ENCODE results near the gene ANXA2.
"Not testable (repeated sequence)": the region's sequence is repeated elsewhere in the genome, so short reads cannot be mapped to it uniquely, and the experiment has no call there.

Gene ANXA2

DNA sequence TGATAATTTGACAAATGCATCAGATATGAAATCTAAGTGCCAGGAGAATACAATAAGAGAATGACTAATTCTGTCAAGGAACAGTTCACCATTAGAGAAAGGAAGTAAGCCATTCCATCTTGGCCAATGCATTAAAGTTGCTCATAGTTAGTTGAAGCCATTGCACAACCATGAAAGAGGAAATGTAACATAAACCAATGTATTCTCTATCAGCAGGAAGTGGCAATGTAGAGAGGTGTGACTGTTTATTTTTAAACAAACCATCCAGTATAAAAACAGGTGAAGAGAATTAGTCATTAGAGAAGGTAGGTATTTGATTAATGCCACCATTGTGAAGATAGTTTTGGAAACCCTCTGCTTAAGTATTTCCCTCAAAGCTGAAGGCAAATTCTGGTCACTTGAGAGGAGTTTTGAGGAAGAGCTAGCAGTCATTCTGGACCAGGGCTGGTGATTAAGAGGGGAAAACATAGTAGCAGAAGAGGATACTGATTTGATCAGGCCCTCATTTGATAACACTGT, 10.7 kb upstream of the ANXA2 start:
- no peak for DNase-seq

DNA sequence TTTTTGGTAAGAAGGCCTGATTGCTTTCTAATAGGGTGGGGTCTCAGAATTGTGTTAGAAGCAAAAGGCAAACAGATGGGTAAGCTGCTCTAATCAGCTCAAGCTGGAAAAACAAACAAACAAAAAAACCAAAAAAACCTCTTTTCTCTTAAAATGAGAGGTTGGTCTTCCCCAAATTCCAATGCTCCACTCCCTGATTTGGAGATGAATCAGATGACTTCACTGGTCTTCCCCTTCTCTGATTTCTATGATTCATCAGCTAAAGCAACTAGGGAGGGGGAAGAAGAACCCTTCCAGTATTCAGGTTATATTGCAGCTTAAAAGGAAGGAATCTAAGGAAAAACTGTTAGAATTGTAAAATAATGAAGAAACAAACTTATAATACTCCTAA, 9.6 kb upstream of the ANXA2 start:
- no peak for DNase-seq

DNA sequence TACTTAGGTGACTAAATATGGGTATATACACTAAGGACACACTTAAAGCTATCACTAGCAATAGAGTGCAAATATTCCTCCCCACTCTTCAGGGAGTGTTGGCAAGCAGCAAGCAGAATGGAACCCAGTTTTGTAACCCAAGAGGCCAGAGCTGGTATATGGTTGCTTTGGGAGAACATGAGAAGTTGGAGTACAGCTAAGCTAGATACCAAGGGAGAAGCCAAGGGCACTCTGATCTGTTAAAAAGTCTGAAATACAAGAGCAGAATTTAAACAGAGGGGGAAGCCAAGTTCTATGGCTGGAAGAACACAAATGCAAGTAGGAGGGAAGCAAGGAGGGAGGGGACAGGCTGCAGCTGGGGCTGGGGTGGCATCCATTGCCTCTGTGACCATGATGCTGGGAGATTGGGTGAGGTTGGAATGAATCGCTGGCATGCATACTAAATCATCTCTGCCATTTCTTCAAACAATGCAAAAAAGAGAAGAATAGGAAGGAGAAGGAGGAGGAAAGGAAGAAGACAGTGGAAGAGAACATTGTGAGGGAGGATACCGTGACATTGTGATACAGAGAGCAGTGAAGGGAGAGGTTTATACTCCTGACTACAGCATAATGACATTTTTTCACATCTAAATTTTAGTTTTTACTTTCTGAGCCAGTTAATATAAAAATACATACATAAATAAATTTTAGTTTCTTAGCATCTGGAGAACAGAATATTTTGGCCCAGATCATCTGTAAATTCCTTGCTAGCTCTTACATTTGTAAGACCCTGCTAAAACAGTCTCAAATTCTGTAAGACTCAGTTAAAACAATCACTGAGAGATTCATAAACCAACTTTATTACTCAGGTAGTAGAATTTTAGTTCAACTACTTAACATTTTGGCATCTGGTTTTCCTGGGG, 9.0 kb upstream of the ANXA2 start:
- no peak for DNase-seq

DNA sequence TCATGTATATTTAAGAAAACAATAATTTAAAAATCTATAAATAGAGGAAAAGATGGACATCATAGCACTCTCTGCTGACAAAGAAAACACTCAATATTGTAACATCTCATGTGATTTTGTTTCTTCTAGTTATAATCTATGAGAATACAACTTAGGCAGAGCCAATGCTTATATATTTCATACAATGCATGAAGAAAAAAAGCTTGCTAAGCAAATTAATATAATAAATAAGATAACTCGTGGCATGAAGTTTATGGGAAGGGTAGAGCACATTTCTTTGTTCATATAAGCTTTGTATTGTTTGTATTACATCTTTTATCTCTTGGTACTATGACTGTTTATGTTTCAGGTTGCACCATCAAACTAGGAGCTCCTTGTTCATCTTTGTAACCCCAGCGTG, 7.6 kb upstream of the ANXA2 start:
- no peak for DNase-seq

DNA sequence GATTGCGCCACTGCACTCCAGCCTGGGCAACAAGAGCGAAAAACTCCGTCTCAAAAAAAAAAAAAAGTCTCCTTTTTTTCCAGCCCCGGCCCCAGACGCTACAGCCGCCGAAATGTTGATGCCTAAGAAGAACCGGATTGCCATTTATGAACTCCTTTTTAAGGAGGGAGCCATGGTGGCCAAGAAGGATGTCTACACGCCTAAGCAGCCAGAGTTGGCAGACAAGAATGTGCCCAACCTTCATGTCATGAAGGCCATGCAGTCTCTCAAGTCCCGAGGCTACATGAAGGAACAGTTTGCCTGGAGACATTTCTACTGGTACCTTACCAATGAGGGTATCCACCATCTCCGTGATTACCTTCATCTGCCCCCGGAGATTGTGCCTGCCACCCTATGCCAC, 6.6 kb upstream of the ANXA2 start:
- DNase-seq: not testable (repeated sequence)

DNA sequence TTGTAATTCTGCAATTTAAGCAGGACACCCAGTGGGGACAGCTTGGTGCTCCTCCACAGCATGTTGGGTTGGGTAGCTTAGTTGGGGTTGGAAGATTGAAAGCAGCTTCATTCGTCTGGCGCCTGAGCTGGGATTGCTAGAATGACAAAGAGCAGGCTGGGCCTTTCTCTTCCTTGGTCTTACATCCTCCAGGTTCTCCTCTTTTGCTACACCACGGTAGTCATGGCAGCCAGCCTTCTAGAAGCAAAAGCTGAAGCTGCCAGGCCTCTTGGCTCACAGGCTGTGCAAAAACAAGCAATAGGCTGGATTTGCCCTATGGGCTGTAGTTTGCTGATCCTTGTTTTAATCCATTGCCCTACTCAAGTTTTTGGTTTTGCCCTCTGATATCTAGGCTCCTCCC, 3.2 kb upstream of the ANXA2 start:
- no peak for DNase-seq

DNA sequence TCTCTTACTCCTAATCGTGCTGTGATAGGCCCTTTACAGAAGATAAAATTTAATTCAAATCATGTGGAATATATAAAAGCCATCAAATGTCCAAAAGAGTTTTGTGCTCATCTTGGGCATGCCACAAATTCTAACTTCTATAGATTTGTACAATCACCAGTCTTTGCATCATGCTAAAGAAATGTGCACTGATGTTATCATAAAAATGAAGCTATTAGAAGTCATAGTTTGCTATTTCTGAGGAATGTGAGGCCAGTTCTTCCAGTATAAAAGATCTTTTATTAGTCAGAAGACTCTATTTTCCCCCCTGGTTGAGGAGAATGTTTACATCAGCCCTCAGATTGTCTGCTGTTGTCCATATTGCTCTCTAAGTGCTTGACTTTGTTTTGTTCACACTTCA, 2.1 kb upstream of the ANXA2 start:
- DNase-seq: no peak

DNA sequence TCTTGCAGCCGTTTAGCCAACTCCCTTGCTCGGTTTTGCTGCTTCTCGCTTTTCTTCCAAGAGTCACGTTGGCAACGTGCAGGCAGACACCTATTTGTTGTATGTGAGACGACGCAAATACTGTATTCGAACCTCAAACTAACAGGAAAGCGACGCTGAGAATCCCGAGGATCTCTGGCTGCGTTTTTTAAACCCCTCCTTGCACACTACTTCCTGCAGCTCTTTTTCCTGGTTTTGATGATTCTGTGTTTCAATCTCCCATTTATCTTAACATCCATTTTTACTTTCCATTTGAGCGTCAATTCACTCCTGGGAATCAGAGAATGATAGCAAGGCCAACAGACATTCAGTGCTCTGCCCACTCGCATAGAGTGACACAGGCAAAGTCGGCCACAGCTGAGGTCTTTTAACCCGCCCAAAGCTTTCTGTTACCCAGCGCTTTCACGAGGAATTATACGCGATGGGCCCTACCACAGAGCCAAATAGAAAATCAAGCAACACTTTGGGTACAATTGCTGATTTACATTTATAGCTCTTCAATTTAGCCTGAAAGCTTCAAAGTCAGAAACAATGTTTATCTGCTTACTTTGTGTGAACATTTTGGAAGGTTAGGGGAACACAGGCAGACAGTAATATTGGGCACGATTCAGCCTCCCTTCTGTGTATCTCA, 1.6 kb upstream of the ANXA2 start:
- no peak for DNase-seq

DNA sequence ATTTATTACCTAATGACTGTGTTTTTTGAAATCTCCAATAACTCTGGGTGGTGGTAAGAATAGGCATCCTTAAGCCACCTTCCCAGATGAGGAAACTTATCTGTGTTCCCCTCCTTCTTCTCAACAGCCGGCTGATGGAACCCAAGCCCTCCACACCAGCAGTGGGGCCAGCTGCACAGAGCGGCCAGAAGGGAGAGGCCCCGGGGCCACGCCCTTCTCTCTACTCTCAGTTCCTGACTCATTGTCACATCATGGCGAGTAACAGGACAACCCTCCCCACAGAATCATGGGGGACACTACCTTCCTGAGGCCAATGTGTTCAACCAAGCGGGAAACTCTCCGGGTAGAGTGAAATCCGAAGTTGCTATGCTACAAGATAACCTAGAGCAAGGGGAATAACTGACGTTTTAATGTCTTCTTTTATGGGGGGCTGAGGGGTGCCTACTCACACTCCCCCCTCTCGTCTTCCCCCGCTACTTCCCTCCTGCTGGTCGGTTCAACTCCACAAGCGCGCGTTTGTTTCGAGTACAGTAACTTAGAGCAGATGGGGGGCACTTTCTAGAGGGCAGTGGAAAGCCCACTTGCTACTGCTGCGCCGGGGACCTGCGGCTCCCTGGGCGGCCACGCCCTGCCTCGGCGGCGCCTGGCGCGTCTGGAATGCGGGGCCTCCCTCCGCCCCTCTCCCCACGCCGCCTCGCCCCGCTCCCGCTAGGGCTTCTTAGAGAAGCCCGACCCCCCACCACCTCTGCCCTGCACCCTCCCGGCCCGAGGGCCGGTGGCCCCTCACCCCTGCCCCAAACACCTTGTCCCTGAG, 621 bp downstream of the ANXA2 start:
- peak; percentile 12 to 21 for DNase-seq

DNA sequence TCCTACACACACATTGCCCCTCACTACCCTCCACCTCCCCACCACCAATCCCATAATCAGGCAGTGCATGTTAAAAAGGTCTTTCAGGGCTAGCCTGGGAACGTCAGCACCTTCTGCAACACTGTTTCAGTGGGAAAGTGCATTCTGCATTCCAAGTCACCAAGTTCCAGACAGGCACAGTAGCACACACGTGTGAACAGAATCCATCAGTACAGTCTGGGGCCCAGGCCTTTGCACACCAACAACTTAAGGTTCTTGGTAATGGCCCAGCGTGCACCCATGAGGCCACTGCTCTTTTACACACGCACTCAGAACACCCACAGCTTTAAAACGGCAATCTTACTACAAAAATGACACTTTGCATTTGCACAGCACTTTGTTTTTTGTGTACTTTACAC, 1.2 kb downstream of the ANXA2 start:
- DNase-seq: no peak

DNA sequence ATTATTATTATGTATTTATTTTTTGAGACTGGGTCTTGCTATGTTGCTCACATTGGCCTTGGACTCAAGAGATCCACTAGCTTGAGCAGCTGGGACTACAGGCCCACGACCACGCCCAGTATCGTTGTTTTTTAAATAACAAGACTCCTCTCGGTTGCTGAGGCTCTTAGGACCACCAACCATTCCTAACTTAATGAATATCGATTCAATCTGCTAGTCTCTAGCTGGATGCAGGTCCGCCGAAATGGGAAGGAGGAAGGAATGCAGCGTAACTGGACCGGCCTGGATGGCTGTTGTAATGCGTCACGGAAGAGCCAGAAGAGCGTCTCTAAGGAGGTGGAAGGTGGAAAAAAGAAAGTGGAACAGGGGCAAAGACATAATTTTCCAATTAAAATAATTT, 1.7 kb downstream of the ANXA2 start:
- no peak for DNase-seq

DNA sequence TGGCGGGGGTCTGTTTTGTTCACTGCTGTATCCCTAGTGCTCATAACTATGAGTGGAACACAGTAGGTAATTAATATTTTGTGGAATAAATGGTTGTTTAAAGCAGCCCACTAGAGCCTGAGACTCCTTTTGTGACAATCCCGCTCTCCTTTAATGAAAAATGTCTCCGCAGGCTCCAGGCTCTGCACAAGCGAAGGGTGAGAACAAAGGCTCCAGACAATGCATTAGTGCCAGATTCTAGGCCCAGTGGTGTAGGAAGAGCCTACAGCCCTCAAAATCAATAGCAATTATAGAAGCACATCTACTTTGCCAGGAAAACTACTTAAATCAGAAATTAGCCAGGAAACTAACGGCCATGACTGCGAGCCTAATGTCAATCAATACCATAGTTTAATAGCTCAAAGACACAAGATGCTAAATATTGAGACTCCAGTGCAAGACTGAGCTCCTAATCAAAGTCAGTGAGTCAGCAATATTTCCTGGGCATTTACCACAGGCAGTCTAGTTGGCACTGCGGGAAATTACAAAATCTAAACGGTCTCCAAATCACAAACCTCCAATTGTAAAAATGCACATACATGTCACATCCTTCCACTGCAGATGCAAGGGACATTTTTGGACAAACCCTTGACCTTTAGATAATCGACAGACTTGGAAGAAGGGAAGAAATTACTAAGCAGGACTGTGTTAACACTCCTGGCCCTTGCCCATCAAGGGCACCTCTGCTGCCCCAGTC, 2.3 kb downstream of the ANXA2 start:
- no peak for DNase-seq

DNA sequence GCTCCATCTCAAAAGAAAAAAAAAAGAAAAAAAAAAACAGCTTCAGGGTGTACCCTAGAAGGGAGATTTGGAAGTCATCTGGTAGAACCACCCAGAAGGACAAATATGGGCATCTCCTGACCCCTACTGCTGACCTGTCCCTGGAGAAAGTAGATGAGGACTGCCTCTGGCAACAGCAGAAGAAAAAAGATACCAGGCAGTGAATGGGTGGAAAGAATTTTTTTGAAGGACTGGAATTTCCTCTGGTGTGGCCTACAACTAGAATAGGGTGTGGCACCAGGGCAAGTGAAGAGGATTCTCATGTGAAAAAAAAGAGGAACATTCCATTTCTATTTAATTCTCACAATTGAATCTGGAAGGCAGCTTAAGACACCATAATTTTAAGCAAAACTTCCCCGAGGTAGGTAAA, 3.1 kb downstream of the ANXA2 start:
- DNase-seq: no peak

DNA sequence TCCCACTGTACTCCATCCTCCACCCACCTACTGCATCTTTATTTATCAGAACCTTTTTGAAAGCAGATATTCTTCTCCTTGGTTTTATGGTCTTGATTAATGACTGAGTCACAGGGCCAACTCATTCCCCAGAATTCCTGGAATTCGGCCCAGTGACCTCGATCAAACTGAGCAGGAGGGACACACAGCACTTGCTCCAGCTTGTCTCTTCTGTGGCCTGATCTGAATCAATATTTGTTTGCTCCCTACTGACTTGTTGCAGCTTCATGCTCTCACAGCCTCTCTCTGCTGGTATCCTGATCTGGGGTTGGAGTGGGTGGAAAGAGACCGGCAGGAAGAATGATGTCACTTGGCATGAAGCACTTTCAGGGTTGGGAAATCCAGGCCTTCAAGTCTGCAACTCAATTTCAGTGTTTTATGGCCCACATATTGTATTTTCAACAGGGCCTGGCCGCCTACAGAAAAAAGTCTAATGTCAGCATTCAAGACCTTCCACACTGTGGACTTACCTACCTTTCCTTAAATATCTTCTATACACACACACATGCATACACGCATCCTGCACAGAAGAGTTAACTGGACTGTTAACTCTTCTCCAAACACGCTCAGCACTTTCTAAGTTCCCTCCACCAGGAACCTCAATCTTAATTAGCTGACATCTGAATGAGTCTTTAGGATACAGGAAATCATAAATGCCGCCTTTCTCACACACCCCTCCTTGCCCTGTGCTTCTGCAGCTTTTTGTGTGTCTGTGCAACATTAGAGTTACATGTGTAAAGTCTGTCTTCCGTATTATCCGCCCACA, 4.6 kb downstream of the ANXA2 start:
- DNase-seq: no peak

DNA sequence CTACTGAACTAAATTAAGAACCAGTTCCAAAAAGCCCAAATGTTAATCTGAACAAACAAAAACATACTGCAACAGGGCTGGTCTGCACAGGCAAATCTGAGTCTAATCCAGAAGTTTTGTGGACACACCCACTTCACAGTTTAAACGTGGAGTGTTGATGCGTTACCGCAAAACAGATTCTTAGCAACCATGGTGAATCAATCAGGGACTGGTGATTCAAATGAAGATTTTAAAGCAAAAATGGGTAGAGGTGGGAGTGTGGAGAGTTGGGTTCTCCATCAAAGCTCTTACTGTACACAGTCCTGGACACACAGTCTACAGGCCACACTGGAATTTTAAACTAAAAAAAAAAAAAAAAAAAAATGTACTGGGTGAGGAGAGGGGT, 5.2 kb downstream of the ANXA2 start:
- DNase-seq: no peak

DNA sequence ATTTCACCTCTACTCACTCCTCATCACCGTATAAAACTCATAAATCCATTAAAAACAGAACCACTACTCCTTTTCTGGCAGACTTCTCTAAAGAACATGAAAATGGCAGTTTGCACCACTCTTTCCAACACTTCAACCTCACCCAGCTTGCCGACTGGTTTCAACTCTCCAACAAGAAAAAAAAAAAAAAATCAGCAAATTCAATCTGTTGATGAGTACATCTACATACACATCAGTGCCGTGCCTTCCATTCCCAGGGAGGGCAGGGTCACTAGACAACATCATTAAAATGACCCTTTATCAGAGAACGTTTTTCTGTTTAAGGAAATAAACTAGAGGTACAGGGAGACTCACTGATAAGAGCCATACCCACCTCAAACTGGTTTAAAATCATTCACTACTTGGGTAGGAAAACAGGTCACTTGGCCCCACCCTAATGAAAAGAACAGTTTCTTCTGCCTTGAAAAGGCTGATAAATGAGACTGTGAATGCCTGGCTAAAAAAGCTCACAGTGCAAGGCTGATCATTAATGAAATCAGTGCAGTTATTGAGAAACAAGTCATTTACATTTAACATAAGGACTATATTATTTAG, 6.0 kb downstream of the ANXA2 start:
- DNase-seq: no peak

DNA sequence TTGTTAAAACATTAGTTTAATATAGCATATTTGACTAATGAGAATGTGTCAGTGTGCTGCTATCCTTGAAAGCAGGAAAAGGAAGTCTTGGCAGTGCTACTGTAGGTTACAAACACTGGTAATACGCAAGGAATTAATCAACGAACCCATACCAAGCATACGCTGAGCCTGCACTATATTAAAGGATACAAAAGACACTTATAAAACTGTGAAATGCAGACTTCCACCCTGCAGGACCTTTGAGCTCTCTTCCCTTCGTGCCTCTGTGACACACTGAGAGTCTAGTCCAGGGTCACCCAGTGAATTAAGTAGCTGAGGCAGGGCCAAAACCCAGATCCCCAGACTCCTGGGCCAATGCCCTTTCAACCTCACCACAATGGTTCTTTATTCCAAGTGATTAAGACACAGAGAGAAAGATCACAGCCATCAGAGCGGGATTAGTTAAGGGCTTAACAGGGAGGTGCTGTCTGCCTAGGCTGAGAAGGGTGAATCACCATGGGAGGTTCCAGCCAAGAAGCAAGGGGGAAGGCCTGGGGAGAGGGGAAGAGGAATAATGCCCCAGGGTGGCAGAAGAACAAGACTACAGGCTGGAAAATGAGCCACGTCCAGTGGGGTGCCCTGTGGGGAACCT, 6.8 kb downstream of the ANXA2 start:
- no peak for DNase-seq

DNA sequence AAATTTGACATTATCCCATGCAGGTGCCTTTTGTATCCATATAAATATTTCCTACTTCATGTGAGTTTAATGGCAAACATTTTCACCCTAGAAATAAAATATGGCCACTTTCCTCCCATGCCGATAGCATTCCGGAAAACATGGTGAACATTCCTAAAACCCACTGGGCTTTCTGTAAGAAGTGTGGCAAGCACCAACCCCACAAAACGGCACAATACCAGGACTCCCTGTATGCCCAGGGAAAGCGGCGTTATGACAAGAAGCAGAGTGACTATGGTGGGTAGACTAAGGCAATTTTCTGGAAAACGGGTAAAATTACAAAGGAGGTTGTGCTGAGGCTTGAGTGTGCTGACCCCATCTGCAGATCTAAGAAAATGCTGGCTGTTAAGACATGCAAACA, 7.6 kb downstream of the ANXA2 start:
- DNase-seq: no peak

DNA sequence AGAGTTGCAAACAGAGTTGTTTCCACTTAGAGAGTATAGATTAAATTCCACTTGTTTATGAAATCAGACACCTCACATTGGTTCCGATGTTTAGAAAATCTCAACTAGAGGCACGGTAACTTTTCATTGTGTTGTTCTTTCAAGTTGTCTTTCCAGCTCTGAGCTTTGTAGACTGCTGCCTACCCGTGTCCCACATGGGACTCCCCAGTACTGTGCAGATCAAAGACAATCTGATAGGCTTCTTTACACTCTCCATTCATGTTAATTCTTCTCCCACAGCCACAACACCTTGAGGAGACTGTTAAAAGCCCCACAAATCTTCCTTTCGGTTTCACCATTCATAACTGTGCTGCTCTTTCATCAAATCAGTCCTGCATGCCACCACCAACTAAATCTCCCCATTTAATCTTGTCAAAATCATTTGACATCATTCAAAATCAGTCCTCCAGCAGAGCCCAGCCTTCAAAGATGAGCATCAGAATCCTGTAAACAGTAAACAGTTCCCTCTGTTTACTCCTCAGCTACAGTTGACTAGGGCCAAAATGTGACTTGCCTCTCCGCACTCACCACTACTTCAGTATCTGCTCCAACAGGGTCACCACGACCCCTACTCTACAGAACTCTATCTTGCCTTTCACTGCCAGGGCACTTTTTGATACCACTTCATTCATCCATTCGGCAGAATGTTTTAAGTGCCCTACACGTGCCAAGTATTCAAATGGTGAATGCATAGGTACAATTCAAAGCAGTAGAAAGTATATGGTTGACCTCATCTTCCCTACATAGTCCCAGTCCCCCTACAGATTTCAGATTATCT, 8.3 kb downstream of the ANXA2 start:
- DNase-seq: peak in 1 of 2 experiments; percentile 11

DNA sequence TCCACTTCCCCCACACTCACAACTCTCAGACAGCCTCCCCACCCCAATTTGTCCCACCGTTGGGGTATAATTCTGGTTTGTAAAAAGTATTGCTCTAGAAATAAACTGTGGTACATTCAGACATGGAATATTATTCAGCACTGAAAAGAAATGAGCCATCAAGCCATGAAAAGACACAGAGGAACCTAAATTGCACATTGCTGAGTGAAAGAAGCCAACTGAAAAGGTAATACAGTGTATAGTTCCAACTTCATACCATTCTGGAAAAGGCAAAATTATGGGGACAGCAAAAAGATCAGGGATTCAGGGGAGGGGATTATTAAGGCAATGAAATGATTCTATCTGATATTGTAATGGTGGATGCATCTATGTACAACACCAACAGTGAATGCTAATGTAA, 10.5 kb downstream of the ANXA2 start:
- DNase-seq: no peak

All from activated CD4-positive, alpha-beta T cell treated with anti-CD3 and anti-CD28 coated beads, Interleukin-2, amount 50 U/mL, for 4 hours (primary cell).